ENCODE data around the gene DOK5.
A peak's percentile ranks its signal among the peaks of the same experiment; 100 is the strongest.

Gene DOK5

GRCh38 chr20:54618412-54618811, 143.0 kb downstream of the DOK5 start:
- TF ChIP-seq CTCF (IDR thresholded peaks at IDR 0.05; ENCODE audit: insufficient read depth, low read depth, low read length, missing control alignments) = no peak
- no peak overlapping the region for H3K4me3 ChIP-seq (ENCODE audit: low read length)
- no peak for DNase-seq (ENCODE audit: low read depth)

DNA sequence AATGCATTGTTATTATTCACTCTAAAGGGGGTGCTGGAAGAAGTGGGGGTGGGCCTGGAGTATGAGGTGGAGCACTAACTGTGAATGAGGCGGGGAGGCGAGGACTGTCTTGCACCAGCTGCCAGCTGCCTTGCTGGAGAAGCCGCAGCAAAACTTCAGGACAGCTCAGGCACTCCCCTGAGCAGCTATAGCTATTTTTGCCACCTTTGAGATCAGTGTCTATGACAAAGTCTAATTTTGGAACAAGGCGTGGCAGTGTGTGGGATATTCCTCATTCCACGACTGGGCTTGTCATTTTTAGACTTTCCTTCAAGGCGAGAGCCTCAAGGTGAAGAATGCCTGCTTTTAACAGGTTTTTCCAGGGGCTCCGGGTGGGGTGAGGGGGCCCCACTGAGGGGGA, 143.8 kb downstream of the DOK5 start:
- no peak overlapping the region for H3K4me3 ChIP-seq (ENCODE audit: low read length)
- DNase-seq (ENCODE audit: low read depth) = peak; percentile 2
- no peak for TF ChIP-seq CTCF (IDR thresholded peaks at IDR 0.05; ENCODE audit: insufficient read depth, low read depth, low read length, missing control alignments)

DNA sequence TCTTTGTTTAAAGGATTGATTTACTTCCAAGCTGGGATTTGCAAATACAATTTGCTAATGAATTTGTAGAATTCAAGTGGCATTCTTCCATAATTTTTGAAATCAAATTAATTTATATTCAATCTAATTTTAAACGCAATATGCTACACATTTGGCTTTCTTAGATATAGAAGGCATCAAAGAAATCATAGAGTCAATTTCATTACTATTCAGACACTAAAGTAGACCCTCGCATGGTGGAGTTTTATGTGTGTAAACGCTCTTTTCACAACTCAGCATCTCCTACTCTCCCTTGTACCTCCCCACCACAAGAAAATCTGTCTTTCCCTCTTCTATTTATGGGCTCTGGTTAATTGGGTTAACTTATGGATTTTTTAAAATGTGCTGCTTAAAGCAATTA, 144.3 kb downstream of the DOK5 start:
- H3K4me3 ChIP-seq (ENCODE audit: low read length) = no peak overlapping the region
- DNase-seq (ENCODE audit: low read depth) = no peak
- no peak for TF ChIP-seq CTCF (IDR thresholded peaks at IDR 0.05; ENCODE audit: insufficient read depth, low read depth, low read length, missing control alignments)

- no peak for DNase-seq (ENCODE audit: low read depth)
These were observed 145.2 kb downstream of the DOK5 start for GRCh38 chr20:54620611-54621010.

DNA sequence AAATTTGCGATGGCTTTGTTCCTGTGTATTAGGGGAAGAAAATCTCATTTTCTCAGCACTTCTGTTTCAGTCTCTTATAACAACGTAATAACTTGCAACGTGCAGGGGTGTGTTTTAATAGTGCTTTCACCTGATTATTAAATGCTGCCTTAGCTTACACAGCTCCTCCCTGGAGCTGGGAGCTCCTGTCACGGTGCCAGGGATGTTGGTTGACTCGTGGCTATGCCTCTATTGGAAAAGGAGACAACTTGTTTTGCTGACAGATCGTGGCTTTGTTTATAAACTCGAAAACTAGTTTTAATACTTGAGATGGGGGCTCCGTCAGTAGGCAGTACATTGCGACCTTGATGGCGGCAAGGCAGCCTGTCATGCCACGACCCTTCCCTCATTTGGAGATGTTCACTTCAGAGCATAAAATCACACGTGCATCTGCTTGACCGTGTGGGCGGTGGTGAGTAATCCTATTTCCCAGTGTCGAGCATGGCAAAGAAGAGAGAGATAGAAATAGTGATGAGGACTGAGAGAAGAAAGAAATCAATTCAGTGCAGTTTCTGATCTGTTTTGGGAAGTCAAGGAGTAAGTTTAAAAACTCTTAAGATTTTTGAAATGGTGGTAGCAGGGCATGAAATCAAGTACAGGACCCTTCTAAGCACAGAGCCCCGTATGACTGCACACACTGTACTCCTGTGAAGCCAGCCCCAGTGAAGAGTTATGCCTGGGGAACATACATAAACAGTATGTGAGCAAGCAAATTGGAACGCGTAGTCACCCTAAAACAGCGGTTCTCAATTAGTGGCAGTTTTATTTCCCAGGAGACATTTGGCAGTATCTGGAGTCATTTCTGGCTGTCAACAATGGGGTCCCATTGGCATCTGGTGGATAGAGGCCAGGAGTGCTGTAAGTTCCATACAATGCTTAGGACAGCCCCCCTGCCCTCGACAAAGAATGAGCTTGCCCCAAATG, 147.2 kb downstream of the DOK5 start:
- no peak for TF ChIP-seq CTCF (IDR thresholded peaks at IDR 0.05; ENCODE audit: insufficient read depth, low read depth, low read length, missing control alignments)
- H3K4me3 ChIP-seq (ENCODE audit: low read length) = no peak overlapping the region
- no peak for DNase-seq (ENCODE audit: low read depth)

More at GRCh38 chr20:54620611-54621010, 145.2 kb downstream of the DOK5 start:
- TF ChIP-seq CTCF (IDR thresholded peaks at IDR 0.05; ENCODE audit: insufficient read depth, low read depth, low read length, missing control alignments) = no peak
- H3K4me3 ChIP-seq (ENCODE audit: low read length) = no peak overlapping the region

GRCh38 chr20:54623991-54624569, 148.7 kb downstream of the DOK5 start:
- no peak for TF ChIP-seq CTCF (IDR thresholded peaks at IDR 0.05; ENCODE audit: insufficient read depth, low read depth, low read length, missing control alignments)
- no peak for DNase-seq (ENCODE audit: low read depth)

More at GRCh38 chr20:54623991-54624569, 148.7 kb downstream of the DOK5 start:
- H3K4me3 ChIP-seq (ENCODE audit: low read length) = no peak overlapping the region

Data from epithelial cell of esophagus (primary cell).